K562 (cell line): ENCODE results near the gene TMED5. TPM values are rescaled to one million over a fixed set of nuclear protein-coding genes. Genes with fewer than 3 reads are reported as not detected.

ENCODE experiments used
- ATAC-seq: fragments of 200-7000 bp; cut with Tn5 transposase; 3 replicates; pipeline ENCODE4 v1.9.1; 2020; ENCODE audit warnings: moderate library complexity
- BruUV-seq: library from RNA; stranded (reverse); fragments of 400-500 nt; replicated peaks from 2 replicates; lab custom pipeline; 2021; lab: Mats Ljungman, UMichigan
- CTCF ChIA-PET: fragments of 300-600 bp; formaldehyde crosslinking; extraction: SDS; loops from one replicate; lab custom pipeline; 2021; ENCODE audit warnings: low intra/inter-chr PET ratio; lab: Yijun Ruan, JAX
- POLR2A ChIA-PET: fragments of 300-600, 350-650 bp; sonication (Branson Sonifier 250); formaldehyde crosslinking; extraction: SDS; loops from one replicate; lab custom pipeline; 2021; ENCODE audit warnings: antibody characterized with exemption, inconsistent platforms; lab: Yijun Ruan, JAX
- DNase-seq, 4 experiments: peaks; one replicate each; pipeline versions ENCODE4 v3.0.0 to v3.0.0-alpha.2; 2011 to 2018; ENCODE audit warnings: low spot score in 3 of 4, mixed read lengths in 3 of 4; ENCODE audit errors: extremely low read depth in 1 of 4
- FAIRE-seq: peaks from 2 replicates; lab custom pipeline; 2011; peaks lifted over from hg19 to GRCh38; lab: Jason Lieb, UNC
- H2AFZ ChIP-seq: 2 replicates; pipeline ENCODE4 v1.6.0; 2011; ENCODE audit warnings: low read depth, low read length, control low read depth, inconsistent platforms
- H3K27ac ChIP-seq: fragments of 200-600 bp; 3 replicates; pipeline ENCODE4 v1.8.0; 2011; ENCODE audit warnings: low read depth, mild to moderate bottlenecking, control low read depth, inconsistent platforms, low read length, moderate library complexity, mixed read lengths; ENCODE audit errors: extremely low read depth
- H3K27me3 ChIP-seq, 2 experiments: fragments of 300-600 bp in 1 of 2; 2 replicates in 1 of 2; 3 replicates in 1 of 2; pipeline versions ENCODE4 v1.6.0 to v1.8.0; 2011; ENCODE audit warnings: inconsistent platforms in 2 of 2, low read length in 2 of 2, mild to moderate bottlenecking in 1 of 2, mixed read lengths in 1 of 2, moderate library complexity in 1 of 2; ENCODE audit not compliant: control insufficient read depth in 2 of 2, insufficient read depth in 2 of 2
- H3K36me3 ChIP-seq: fragments of 300-600 bp; 3 replicates; pipeline ENCODE4 v1.8.0; 2011; ENCODE audit warnings: mild to moderate bottlenecking, low read length, inconsistent platforms; ENCODE audit not compliant: control insufficient read depth, insufficient read depth
- H3K4me1 ChIP-seq, 2 experiments: fragments of 200-600 bp in 1 of 2; replicated peaks in 1 of 2; 2 replicates in 1 of 2; 3 replicates in 1 of 2; pipeline versions ENCODE4 v1.5.1 to v1.8.0; 2011; ENCODE audit warnings: inconsistent platforms in 2 of 2, low read length in 2 of 2, mild to moderate bottlenecking in 1 of 2, mixed read lengths in 1 of 2, moderate library complexity in 1 of 2; ENCODE audit not compliant: control insufficient read depth in 2 of 2, insufficient read depth in 2 of 2
- H3K4me2 ChIP-seq: 2 replicates; pipeline ENCODE4 v1.6.1; 2011; ENCODE audit warnings: low read length, control low read depth, inconsistent platforms, mixed read lengths; ENCODE audit not compliant: insufficient read depth
- H3K4me3 ChIP-seq: fragments of 200-600 bp; sonication (generic), shearing (Covaris generic); 2 replicates; pipeline ENCODE4 v1.5.1; 2016; ENCODE audit warnings: control low read depth, inconsistent platforms
- H3K79me2 ChIP-seq: fragments of 200-600 bp; 3 replicates; pipeline ENCODE4 v1.8.0; 2011; ENCODE audit warnings: low read length, inconsistent platforms; ENCODE audit not compliant: control insufficient read depth, insufficient read depth
- H3K9ac ChIP-seq, 2 experiments: 2 replicates each; pipeline versions ENCODE4 v1.6.0 to v1.6.1; 2011; ENCODE audit warnings: low read depth in 2 of 2, low read length in 2 of 2, control low read depth in 1 of 2, inconsistent platforms in 1 of 2, mild to moderate bottlenecking in 1 of 2, mixed read lengths in 1 of 2; ENCODE audit not compliant: insufficient read depth in 1 of 2
- H3K9me1 ChIP-seq: one replicate; pipeline ENCODE4 v1.6.0; 2011; ENCODE audit warnings: inconsistent platforms, mild to moderate bottlenecking, low read length, moderate library complexity; ENCODE audit not compliant: control insufficient read depth, insufficient read depth
- H3K9me3 ChIP-seq: replicated peaks from 2 replicates; pipeline ENCODE4 v1.5.1; 2011; ENCODE audit warnings: low read depth, low read length, inconsistent platforms; ENCODE audit not compliant: control insufficient read depth, insufficient read depth
- H4K20me1 ChIP-seq: replicated peaks from 2 replicates; pipeline ENCODE4 v1.6.1; 2011; ENCODE audit warnings: low read length, inconsistent platforms, mixed read lengths; ENCODE audit not compliant: control insufficient read depth, insufficient read depth
- CBX8 ChIP-seq: fragments of 200-600 bp; sonication (generic); IDR thresholded peaks from 2 replicates; pipeline ENCODE4 v1.6.1; 2012; ENCODE audit warnings: borderline replicate concordance, mixed run types, low read depth, mild to moderate bottlenecking, moderate library complexity, mixed read lengths, low read length, control low read depth, inconsistent platforms; ENCODE audit not compliant: poor library complexity, severe bottlenecking; ENCODE audit errors: extremely low read depth
- CHD1 ChIP-seq: fragments of 200-600 bp; sonication (generic); IDR thresholded peaks from one replicate; pipeline ENCODE4 v1.6.1; 2012; ENCODE audit warnings: mild to moderate bottlenecking, moderate library complexity, low read length, inconsistent platforms
- FOXK1 ChIP-seq: sonication (generic); formaldehyde crosslinking; IDR thresholded peaks from 2 replicates; pipeline ENCODE4 v1.8.0; 2022; ENCODE audit warnings: missing genetic modification reagents, mild to moderate bottlenecking, borderline replicate concordance
- GATA2 ChIP-seq: sonication (generic); formaldehyde crosslinking; IDR thresholded peaks from 2 replicates; pipeline ENCODE4 v1.4.0; 2020; ENCODE audit warnings: mild to moderate bottlenecking, missing genetic modification reagents
- HNRNPL ChIP-seq: fragments of 200-400 bp; formaldehyde crosslinking; IDR thresholded peaks from 2 replicates; pipeline ENCODE4 v1.6.1; 2017; ENCODE audit warnings: low read depth, mild to moderate bottlenecking, low read length
- HNRNPLL ChIP-seq: fragments of 200-400 bp; formaldehyde crosslinking; IDR thresholded peaks from 2 replicates; pipeline ENCODE4 v1.6.1; 2017; ENCODE audit warnings: low read length, low read depth, mild to moderate bottlenecking; ENCODE audit not compliant: poor library complexity, severe bottlenecking
- KHSRP ChIP-seq: fragments of 450-650 bp; IDR thresholded peaks from 2 replicates; pipeline ENCODE4 v1.6.1; 2017
- MYBL2 ChIP-seq, 2 experiments: fragments of 450-650 bp in 1 of 2; sonication (generic) in 1 of 2; formaldehyde crosslinking in 1 of 2; IDR thresholded peaks; 2 replicates each; pipeline versions ENCODE4 v1.6.1 to v1.8.1; 2017 to 2022; ENCODE audit warnings: borderline replicate concordance in 1 of 2, inconsistent platforms in 1 of 2, low read depth in 1 of 2, mild to moderate bottlenecking in 1 of 2, missing genetic modification reagents in 1 of 2, moderate library complexity in 1 of 2
- POLR2A ChIP-seq: fragments of 450-650 bp; conservative IDR thresholded peaks from 2 replicates; pipeline ENCODE4 v1.6.1; 2016
- POLR3A ChIP-seq: IDR thresholded peaks from 2 replicates; pipeline ENCODE4 v1.6.1; 2011; ENCODE audit warnings: borderline replicate concordance, mild to moderate bottlenecking, moderate library complexity; ENCODE audit not compliant: insufficient read length, insufficient read depth; ENCODE audit errors: extremely low read depth
- ZNF133 ChIP-seq: fragments of 250-450 bp; sonication (Bioruptor Pico); IDR thresholded peaks from 2 replicates; pipeline ENCODE4 v1.4.0; 2020; ENCODE audit warnings: mild to moderate bottlenecking
- ZNF217 ChIP-seq: sonication (generic); formaldehyde crosslinking; IDR thresholded peaks from 2 replicates; pipeline ENCODE4 v1.8.0; 2022; ENCODE audit warnings: mild to moderate bottlenecking, missing genetic modification reagents
- ZNF282 ChIP-seq: sonication (generic); formaldehyde crosslinking; IDR thresholded peaks from 2 replicates; pipeline ENCODE4 v1.8.1; 2023; ENCODE audit warnings: missing genetic modification reagents
- ZNF609 ChIP-seq: sonication (generic); formaldehyde crosslinking; IDR thresholded peaks from 2 replicates; pipeline ENCODE4 v1.8.1; 2023; ENCODE audit warnings: missing genetic modification reagents, mild to moderate bottlenecking, borderline replicate concordance
- ZNF778 ChIP-seq: fragments of 450-650 bp; formaldehyde crosslinking; IDR thresholded peaks from 2 replicates; pipeline ENCODE4 v1.4.0; 2020; ENCODE audit warnings: mild to moderate bottlenecking, moderate library complexity
- WGBS: fragments of 100-300 bp; shearing (Covaris generic); methylation state at CpG from one replicate; pipeline ENCODE4 v1.1.6; 2016; ENCODE audit warnings: low coverage, mixed read lengths; ENCODE audit not compliant: insufficient coverage; ENCODE audit errors: missing lambda C conversion rate; 5-methylcytosine and 5-hydroxymethylcytosine counted together
- in situ Hi-C: fragments of 300-500 bp; cut with MboI; formaldehyde crosslinking; loops from 4 replicates; pipeline ENCODE4 v1.15.0; 2018; ENCODE audit warnings: inconsistent platforms, mixed read lengths
- intact Hi-C: fragments of 100-400 bp; cut with micrococcal nuclease; formaldehyde crosslinking; loops from 2 replicates; pipeline ENCODE4 v1.14.2; 2022
- polyA plus RNA-seq, 8 experiments: library from polyadenylated mRNA; depleted of rRNA in 4 of 8; stranded (reverse) in 5 of 8; unstranded in 3 of 8; fragments of >200 nt; fragmentation: Nextera tagmentation in 2 of 8; fragmentation: Illumina TruSeq in 1 of 8; extraction: Ambion mirVana in 2 of 8; extraction: Trizol in 1 of 8; gene quantifications; 2 replicates each; pipeline versions ENCODE4 v1.2.1 to v1.2.3, GENCODE V29; 2011 to 2014; ENCODE audit warnings: inconsistent platforms in 1 of 8, missing spikeins in 1 of 8
- total RNA-seq, 7 experiments: library from RNA; depleted of rRNA in 6 of 7; stranded (reverse); fragments of >200 nt in 6 of 7; fragmentation: Illumina TruSeq in 2 of 7; extraction: Trizol in 2 of 7; gene quantifications; 2 replicates each; pipeline versions ENCODE4 v1.2.1 to v1.2.3, GENCODE V29; 2011 to 2021; ENCODE audit warnings: low replicate concordance in 1 of 7
- TF ChIP-seq, protein P1 (sequence below): sonication (generic); formaldehyde crosslinking; IDR thresholded peaks from 2 replicates; pipeline ENCODE4 v1.9.0; 2022; ENCODE audit warnings: mild to moderate bottlenecking, missing genetic modification reagents

Gene TMED5
- total and polyA plus RNA-seq, 9 of the 15 experiments (the other 6 are each of a cell fraction or from before 2014, with no cell fraction given) = 28.7 to 83.7 (median 67.2) TPM

DNA sequence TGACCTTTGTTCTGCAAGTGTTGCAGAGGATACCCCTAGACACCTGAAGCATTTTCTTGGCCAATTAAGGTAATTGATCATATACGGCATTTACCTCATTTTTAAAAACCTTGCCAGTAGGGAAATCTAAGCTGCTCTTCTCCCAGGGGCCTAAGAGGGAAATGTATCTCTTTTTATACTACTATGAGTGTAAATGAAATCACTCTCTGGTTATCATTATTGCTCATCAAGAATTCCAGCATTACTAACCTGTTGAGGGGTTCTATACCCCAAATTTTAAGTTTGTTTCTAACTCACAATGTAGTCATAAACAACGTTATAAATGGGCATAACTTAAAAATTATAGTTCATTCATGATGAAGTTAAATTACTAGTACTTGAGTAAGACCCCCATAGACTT lies 27.4 kb downstream of the TMED5 start:
- ChIA-PET CTCF (no interaction called here), POLR2A (interaction anchor here (1.2 kb wide), 1 partner anchor 20 kb away, joined by 3 read pairs; no protein-coding TSS in a partner anchor)
- Histone ChIP-seq H3K36me3 (peaks cover 86% of the 10 kb centered on the region), H3K4me3 (no peak overlapping the region), H3K4me2 (no peak overlapping the region), H3K4me1 (no peaks in the 10 kb centered on the region), H3K79me2 (no peaks in the 10 kb centered on the region; the same call in 2 of the 3 replicates), H2AFZ (no peak overlapping the region), H3K9ac (no peak overlapping the region), H3K27ac (no peak overlapping the region), H3K27me3 (no peaks in the 10 kb centered on the region), H3K9me1 (no peaks in the 10 kb centered on the region), H4K20me1 (no peaks in the 10 kb centered on the region), H3K9me3 (no peaks in the 10 kb centered on the region)
- no peak for ATAC-seq
- intact Hi-C loops = no loop called here
- no peak for FAIRE-seq
- BruUV-seq = no TSS peak
- in situ Hi-C loops = no loop called here
- 78% methylated on average over 2 of the region's 2 CpGs for WGBS
- TF ChIP-seq CBX8 (no peak), GATA2 (CRISPR knock-in tag) (no peak), POLR2A (no peak), ZNF217 (CRISPR knock-in tag) (no peak), MYBL2 (IDR thresholded peaks at IDR 0.05; ENCODE audit: low read depth) (no peak), MYBL2 (CRISPR knock-in tag; IDR thresholded peaks at IDR 0.05; ENCODE audit: borderline replicate concordance) (no peak), POLR3A (no peak), ZNF133 (CRISPR knock-in tag) (no peak), CHD1 (no peak), ZNF778 (no peak), KHSRP (no peak), HNRNPLL (no peak), FOXK1 (CRISPR knock-in tag) (no peak), ZNF609 (CRISPR knock-in tag) (no peak), ZNF282 (CRISPR knock-in tag) (no peak), HNRNPL (no peak)
- TF ChIP-seq, protein P1, sequence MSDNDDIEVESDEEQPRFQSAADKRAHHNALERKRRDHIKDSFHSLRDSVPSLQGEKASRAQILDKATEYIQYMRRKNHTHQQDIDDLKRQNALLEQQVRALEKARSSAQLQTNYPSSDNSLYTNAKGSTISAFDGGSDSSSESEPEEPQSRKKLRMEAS (CRISPR knock-in tag) = no peak
- DNase-seq = no peak
